Activated CD4-positive, alpha-beta T cell treated with anti-CD3 and anti-CD28 coated beads, Interleukin-2, Interleukin-4, amounts not matched to agents 100 ng/mL and 50 ng/mL, durations not matched to agents 16 hours and 8 hours (primary cell): Measurements from ENCODE around the gene CRB2.
A peak's percentile ranks its signal among the peaks of the same experiment; 100 is the strongest.
"Not testable (repeated sequence)": the region's sequence is repeated elsewhere in the genome, so short reads cannot be mapped to it uniquely, and the experiment has no call there.

ENCODE experiments used
- DNase-seq: peaks from one replicate; pipeline ENCODE4 v3.0.0-alpha.2; 2020; ENCODE audit warnings: low spot score

Gene CRB2

GRCh38 chr9:123380852-123381705, 25.1 kb downstream of the CRB2 start:
- DNase-seq: no peak

DNA sequence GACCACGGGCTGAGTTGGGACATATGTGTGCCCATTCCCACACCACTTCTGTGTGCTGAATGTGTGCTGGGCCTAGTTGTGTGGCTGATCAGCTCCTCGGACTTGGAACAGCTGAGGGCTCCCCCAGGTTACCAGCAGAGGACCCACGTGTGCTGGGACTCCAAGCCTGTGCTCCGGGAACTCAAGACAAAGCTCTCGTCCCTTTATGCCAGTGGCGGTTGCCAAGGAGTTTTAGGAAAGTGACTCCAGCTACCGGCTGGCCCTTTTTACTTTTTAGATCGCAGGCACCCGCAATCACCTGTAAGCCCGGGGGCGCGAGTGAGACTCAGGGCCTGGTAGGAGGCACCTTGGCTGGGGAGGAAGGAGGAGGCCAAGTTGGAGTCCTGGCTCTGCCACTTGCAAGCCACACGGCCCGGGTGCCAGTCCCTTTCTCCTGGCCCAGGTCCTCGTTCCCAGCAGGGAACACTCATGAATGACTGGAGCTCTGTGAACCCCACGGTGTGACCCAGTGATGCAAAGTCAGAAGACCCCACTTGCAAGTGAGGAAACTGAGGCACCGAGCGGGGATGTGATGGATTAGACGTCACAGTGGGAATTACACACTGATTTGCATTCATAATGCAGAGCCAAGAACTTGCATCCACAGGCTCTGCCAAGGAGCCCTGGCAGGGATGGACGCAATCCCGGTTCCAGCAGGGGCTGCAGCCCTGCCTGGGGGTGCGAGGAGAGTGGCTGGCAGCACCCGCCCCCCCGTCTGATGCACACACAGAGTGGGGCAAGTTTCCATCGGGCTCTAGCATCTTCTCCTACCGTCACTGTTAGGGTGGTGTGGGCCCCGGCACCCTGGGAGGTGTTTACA, 26.9 kb downstream of the CRB2 start:
- no peak for DNase-seq

- DNase-seq: no peak
Observed at GRCh38 chr9:123383512-123384170, 27.6 kb downstream of the CRB2 start.

- no peak for DNase-seq
Observed at GRCh38 chr9:123387686-123388085, 31.7 kb downstream of the CRB2 start.

GRCh38 chr9:123389070-123389469, 33.1 kb downstream of the CRB2 start:
- no peak for DNase-seq

- DNase-seq: no peak
Observed at GRCh38 chr9:123389698-123390097, 33.7 kb downstream of the CRB2 start.

DNA sequence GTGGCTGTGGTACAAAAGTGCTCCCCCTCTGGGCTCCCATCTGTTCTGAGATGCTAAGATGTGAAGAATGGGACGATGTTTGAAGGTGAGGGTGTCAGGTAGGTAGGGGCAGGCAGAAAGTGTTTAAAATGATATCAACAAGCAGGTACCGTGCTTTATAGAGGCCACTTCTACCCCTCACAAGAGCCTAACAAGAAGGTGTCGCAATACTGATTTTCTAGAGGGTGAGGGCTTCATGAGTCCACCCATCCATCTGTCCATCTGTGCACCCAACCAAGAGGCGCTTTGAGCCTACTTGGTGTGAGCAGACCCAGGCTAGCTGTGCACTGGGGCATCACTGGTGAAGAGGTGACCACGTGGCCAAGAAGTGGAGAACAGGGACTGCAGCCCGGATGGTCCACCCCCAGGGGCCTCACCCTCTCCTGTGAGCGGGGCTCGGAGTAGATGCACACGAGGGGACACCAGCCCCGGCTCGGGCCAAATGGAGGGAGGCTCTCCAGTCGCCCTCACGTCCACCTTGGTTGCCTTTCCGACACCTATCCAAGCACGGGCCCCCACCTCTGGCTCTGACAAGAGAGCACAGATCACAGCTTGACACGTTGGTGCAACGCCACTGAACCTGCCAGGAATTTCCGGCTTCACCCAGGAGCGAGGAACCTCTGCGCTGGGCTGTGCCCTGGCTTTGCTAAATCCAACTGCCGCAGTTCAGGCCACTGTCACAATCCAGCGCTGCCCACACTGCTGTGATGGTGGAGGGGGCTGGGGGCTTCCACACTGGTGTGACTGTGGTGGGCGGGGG, 34.5 kb downstream of the CRB2 start:
- DNase-seq: no peak

- DNase-seq: no peak
Observed at GRCh38 chr9:123391233-123391632, 35.2 kb downstream of the CRB2 start.

GRCh38 chr9:123391946-123392345, 35.9 kb downstream of the CRB2 start:
- DNase-seq: no peak

DNA sequence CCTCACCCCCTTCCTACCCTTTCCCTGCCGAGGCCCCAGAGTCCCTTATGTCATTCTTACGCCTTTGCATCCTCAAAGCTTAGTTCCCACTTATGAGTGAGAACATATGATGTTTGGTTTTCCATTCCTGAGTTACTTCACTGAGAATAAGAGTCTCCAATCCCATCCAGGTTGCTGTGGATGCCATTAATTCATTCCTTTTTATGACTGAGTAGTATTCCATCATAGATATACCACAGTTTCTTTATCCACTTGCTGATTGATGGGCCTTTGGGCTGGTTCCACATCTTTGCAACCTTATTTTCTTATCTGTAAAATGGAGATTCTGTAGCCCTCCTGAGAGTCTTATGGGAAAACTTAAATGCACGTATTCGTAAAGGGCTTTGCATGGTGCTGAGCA, 36.8 kb downstream of the CRB2 start:
- no peak for DNase-seq

DNA sequence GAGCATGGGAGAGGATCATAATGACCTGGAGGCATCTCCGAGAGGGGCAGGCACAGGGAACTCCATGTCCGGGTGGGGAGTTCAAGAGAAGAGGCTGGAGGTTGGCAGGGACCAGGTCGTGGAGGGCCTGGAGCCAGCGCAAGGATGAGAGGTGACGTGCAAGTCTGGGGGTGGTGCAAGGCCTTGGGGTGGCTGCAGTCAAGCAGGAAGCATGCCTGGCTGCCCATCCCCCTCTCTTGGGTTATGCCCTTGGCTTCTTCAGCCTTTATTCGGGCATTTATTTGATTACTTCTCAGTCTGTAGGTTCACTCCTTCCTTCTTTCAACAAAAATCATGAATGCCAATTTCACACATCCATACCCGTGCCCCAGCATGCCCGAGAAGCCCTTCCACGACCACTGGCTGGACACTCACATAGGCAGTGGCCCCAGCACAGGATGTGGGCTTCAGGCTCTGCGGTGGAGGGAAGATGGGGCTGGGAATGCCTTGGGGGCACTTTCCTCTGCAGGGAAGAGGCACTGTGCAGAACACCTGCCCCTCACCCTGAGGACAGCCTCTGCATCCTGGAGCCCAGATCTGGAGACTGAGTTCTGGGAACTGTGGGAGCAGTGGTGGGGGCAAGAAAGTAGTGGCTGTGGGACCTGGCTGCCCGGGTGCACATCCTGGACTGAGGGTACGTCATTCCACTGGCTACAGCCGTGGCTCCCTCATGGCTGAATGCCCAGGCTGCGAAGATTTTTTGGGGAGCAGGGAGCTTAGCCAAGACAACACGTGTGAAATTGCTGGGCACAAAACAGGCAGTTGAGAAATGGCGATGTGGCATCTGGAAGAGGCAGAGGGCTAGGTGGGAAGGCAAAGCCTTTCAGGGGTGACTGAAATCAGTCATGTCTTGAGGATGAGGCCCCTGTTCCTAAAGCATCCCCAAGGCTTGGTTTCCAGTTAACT, 38.6 kb downstream of the CRB2 start:
- no peak for DNase-seq

DNA sequence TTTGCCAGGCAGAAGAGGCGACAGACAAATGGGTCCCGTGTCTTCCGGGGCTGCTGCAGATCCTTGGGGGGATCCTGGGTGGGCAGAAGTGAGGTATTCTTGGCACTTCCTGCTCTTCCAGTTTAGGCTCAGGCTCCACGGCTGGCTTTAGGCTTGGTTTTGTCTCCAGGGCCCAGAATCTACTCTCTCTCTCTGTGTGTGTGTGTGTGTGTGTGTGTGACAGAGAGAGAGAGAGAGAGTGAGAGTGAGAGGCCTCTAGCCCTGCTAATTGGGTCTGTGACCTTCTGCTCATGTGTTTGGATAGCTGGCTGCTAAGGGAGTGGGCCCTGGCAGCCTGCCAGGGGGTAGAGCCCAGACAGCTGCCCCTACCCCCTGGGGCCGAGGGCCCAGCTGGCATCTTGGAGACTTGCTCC, 39.3 kb downstream of the CRB2 start:
- DNase-seq: no peak

- no peak for DNase-seq
Observed at GRCh38 chr9:123395689-123396511, 39.9 kb downstream of the CRB2 start.

DNA sequence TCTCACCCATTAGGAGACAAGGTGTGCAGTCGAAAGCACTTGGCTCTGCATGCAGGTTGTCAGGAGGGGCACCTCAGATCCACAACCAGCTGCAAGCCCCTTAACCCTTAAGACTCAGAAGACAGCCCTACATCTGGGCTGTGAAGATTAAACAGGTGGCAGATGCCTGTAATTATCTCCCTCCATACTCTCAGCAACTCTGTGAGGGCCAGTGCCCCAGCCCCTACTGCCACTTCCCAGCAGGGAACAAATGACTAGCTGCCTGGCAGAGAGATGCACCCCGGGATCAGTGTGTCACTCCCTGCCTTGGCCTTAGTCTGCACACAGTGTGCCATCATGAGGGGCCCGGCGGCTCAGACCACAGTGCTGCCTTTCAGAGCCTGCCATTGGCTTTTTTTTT, 42.0 kb downstream of the CRB2 start:
- no peak for DNase-seq

- DNase-seq: not testable (repeated sequence)
Observed at GRCh38 chr9:123398938-123399337, 42.9 kb downstream of the CRB2 start.

- DNase-seq: no peak
Observed at GRCh38 chr9:123399803-123400378, 43.9 kb downstream of the CRB2 start.

DNA sequence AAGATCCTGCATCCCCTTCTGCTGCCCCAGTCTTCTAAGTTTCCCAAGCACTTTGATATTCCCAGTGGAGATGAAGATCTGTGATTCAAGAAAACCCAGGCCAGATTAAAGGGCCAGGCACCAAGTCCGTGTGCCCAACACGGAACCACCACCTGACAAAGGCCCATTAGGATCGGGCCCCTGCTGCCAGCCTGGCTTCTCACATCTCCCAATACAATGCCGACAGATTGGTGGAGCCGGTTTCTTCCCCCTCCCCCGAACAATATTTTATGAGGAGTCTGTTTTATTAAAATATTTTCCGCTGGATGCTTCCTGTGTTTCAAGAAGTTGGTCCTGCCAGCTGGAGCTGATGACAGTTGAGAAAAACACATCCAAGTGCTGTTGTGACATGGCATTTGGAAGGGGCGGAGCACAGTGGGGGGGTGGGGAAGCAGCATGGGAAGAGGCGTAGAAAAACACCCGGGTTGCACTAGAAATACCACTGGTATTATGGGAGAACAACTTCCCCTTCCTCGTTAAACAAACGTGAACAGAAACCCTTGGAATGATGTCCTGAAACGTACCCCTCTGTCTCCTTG, 45.0 kb downstream of the CRB2 start:
- DNase-seq: no peak

- peak; percentile 14 for DNase-seq
Observed at GRCh38 chr9:123401879-123402513, 46.0 kb downstream of the CRB2 start.
